Osteoblast (primary cell): ENCODE data around the gene H2BK1. TPM values are rescaled to one million over a fixed set of nuclear protein-coding genes. Genes with fewer than 3 reads are reported as not detected.

Source experiments
- DNase-seq: peaks from one replicate; pipeline ENCODE4 v3.0.0; 2011; ENCODE audit warnings: low spot score, mixed read lengths; ENCODE audit not compliant: insufficient read length; ENCODE audit errors: missing footprints
- H2AFZ ChIP-seq: 2 replicates; pipeline ENCODE4 v1.6.0; 2011; ENCODE audit warnings: mild to moderate bottlenecking, low read length
- H3K27ac ChIP-seq: 2 replicates; pipeline ENCODE4 v1.5.1; 2011; ENCODE audit warnings: mild to moderate bottlenecking, low read depth, low read length, moderate library complexity
- H3K27me3 ChIP-seq: 2 replicates; pipeline ENCODE4 v1.6.0; 2012; ENCODE audit warnings: mild to moderate bottlenecking, control low read depth, inconsistent platforms, low read length, moderate library complexity; ENCODE audit not compliant: insufficient read depth
- H3K36me3 ChIP-seq: 2 replicates; pipeline ENCODE4 v1.5.1; 2011; ENCODE audit warnings: mild to moderate bottlenecking, low read length, control low read depth, moderate library complexity; ENCODE audit not compliant: insufficient read depth
- H3K4me1 ChIP-seq: 2 replicates; pipeline ENCODE4 v1.5.1; 2011; ENCODE audit warnings: mild to moderate bottlenecking, low read length, control low read depth, moderate library complexity; ENCODE audit not compliant: insufficient read depth
- H3K4me2 ChIP-seq: 2 replicates; pipeline ENCODE4 v1.6.0; 2011; ENCODE audit warnings: mild to moderate bottlenecking, low read length; ENCODE audit not compliant: insufficient read depth
- H3K4me3 ChIP-seq: fragments of 200-600 bp; sonication (generic); 3 replicates; pipeline ENCODE4 v1.5.1; 2012; ENCODE audit warnings: mild to moderate bottlenecking, low read length, inconsistent platforms; ENCODE audit not compliant: insufficient read depth
- H3K79me2 ChIP-seq: 2 replicates; pipeline ENCODE4 v1.6.0; 2012; ENCODE audit warnings: mild to moderate bottlenecking, low read length, control low read depth, inconsistent platforms; ENCODE audit not compliant: insufficient read depth
- H3K9me3 ChIP-seq: 2 replicates; pipeline ENCODE4 v1.5.1; 2011; ENCODE audit warnings: low read depth, low read length, control low read depth
- H4K20me1 ChIP-seq: 2 replicates; pipeline ENCODE4 v1.6.0; 2012; ENCODE audit warnings: mild to moderate bottlenecking, low read length, control low read depth; ENCODE audit not compliant: insufficient read depth
- CTCF ChIP-seq: IDR thresholded peaks from 2 replicates; pipeline ENCODE4 v1.5.1; 2011; ENCODE audit warnings: mild to moderate bottlenecking, low read depth, low read length, moderate library complexity; ENCODE audit errors: extremely low read depth
- total RNA-seq: library from RNA; depleted of rRNA; stranded (reverse); fragments of >200 nt; gene quantifications from 2 replicates; pipeline ENCODE4 v1.2.3, GENCODE V29; 2012

Gene H2BK1
- total RNA-seq, 1 donor = not detected

- no peaks in the 10 kb centered on the region for H4K20me1 ChIP-seq
- H3K27ac ChIP-seq = no peak overlapping the region
- H3K4me1 ChIP-seq = no peaks in the 10 kb centered on the region
- H3K79me2 ChIP-seq = no peaks in the 10 kb centered on the region
- peak; percentile 42 for DNase-seq
- H3K4me3 ChIP-seq = no peak overlapping the region
- no peak overlapping the region for H2AFZ ChIP-seq
- no peak for TF ChIP-seq CTCF
- peaks cover 37% of the 10 kb centered on the region for H3K27me3 ChIP-seq
- no peaks in the 10 kb centered on the region for H3K9me3 ChIP-seq
- no peak overlapping the region for H3K4me2 ChIP-seq
- H3K36me3 ChIP-seq = no peaks in the 10 kb centered on the region
Observed at GRCh38 chr7:151191544-151191943, 18.7 kb downstream of the H2BK1 start.

GRCh38 chr7:151189038-151189437 is 21.2 kb downstream of the H2BK1 start:
- no peak for TF ChIP-seq CTCF
- Histone ChIP-seq H3K4me2 (no peak overlapping the region), H4K20me1 (no peaks in the 10 kb centered on the region), H3K27ac (no peak overlapping the region), H3K4me1 (no peaks in the 10 kb centered on the region), H3K4me3 (no peak overlapping the region), H3K27me3 (peaks cover 32% of the 10 kb centered on the region), H3K36me3 (no peaks in the 10 kb centered on the region), H3K79me2 (no peaks in the 10 kb centered on the region), H3K9me3 (no peaks in the 10 kb centered on the region), H2AFZ (no peak overlapping the region)
- DNase-seq = no peak

GRCh38 chr7:151188252-151188542 is 22.1 kb downstream of the H2BK1 start:
- Histone ChIP-seq H3K27ac (no peak overlapping the region), H3K4me3 (no peak overlapping the region), H3K9me3 (no peaks in the 10 kb centered on the region), H4K20me1 (no peaks in the 10 kb centered on the region), H3K79me2 (no peaks in the 10 kb centered on the region), H3K27me3 (peaks cover 32% of the 10 kb centered on the region), H3K36me3 (no peaks in the 10 kb centered on the region), H2AFZ (no peak overlapping the region), H3K4me2 (no peak overlapping the region), H3K4me1 (no peaks in the 10 kb centered on the region)
- TF ChIP-seq CTCF = no peak
- no peak for DNase-seq

GRCh38 chr7:151187409-151188251 is 22.7 kb downstream of the H2BK1 start:
- Histone ChIP-seq H3K4me3 (no peak overlapping the region), H3K27me3 (peaks cover 33% of the 10 kb centered on the region), H3K36me3 (no peaks in the 10 kb centered on the region), H3K4me2 (no peak overlapping the region), H4K20me1 (no peaks in the 10 kb centered on the region), H3K27ac (no peak overlapping the region), H3K79me2 (no peaks in the 10 kb centered on the region), H3K4me1 (no peaks in the 10 kb centered on the region), H2AFZ (no peak overlapping the region), H3K9me3 (no peaks in the 10 kb centered on the region)
- no peak for DNase-seq
- no peak for TF ChIP-seq CTCF
